GM19372 (cell line): ENCODE results near the gene COX19.
"Not testable (repeated sequence)": the region's sequence is repeated elsewhere in the genome, so short reads cannot be mapped to it uniquely, and the experiment has no call there.

Source experiments
- ATAC-seq: cut with Tn5 transposase; IDR thresholded peaks from one replicate; pipeline ENCODE4 v1.9.1; 2021; ENCODE audit warnings: mild to moderate bottlenecking, low read depth, moderate library complexity; ENCODE audit not compliant: unreplicated experiment

COX19 gene

DNA sequence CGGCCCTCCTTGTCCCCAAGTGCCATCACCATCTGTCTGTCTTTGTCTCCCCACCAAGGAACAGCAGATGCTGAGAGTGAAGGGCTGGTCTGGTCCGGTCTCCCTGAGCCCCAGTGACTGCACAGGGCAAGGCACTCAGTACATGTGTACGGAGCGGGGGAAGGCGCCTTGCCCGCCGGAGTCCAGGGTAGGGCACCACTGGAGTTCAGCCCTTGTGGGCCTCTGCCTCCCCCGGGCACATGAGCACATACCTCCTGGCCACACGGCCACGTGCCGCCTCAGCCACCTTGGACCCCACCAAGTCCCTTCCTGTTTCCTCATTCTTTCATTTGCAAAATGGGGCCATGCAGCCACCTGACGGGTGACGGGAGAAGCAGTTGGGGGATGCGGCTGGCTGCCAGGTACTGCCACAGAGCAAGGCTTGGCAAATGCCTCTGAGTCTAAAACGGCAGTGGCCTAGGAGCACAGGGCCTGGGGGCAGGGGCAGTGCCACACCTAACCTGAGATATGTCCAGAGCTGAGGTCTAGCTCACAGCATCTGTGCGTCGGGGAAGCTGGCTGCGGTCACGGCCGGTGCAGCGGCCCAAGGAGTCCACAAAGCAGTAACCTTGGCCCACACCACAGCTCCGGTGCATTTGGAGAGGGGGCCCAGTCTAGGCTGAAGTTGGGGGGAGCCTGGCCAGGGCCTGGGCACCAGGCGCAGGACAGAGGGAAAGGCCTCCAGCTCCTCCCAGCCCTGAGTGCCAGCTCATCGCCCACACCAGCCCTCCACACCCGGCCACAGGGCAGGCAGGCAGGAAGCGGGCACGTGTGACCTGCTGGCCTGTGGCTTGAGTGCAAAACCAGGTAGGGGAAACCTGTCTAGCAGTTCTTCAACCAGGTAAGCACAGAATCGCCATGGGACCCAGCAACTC is 26.1 kb downstream of the COX19 start:
- ATAC-seq = no peak

DNA sequence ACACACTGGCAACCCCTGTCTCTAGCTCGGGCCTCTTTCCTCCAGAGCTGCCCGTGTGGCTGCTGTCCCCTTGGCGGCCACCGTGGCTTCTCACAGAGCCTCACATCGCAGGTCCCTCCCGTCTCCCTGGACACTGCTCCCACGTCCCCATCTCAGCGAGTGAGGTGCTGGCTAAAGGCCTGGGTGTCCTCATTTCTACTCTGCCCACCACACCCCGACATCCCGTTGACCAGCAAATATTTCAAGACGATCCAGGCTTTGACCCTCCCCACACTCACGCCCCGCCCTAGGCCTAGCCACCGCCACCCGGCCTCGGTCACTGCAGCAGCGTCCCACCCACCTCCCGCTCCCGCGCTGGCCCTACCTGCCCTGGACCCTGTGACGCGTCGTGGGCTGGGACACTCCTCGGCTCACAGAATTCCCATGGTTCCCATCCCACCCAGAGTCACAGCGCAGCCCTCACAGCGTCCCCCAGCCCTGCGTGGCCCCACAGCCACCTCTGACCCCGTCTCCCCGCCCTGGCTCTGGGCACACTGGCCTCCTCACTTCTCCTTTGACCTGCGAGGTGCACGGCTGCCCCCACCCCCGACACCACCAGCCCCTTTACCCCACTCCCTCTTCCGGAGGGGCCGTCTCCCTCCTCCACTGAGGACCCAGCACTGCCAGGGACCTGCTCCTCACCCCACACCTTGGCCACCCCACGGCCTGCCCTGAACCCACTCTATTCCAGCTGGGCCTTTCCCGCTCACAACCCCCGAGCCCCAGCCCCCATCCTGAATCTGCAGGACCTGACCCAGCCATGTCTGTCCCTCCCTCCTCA is 27.7 kb downstream of the COX19 start:
- no peak for ATAC-seq

DNA sequence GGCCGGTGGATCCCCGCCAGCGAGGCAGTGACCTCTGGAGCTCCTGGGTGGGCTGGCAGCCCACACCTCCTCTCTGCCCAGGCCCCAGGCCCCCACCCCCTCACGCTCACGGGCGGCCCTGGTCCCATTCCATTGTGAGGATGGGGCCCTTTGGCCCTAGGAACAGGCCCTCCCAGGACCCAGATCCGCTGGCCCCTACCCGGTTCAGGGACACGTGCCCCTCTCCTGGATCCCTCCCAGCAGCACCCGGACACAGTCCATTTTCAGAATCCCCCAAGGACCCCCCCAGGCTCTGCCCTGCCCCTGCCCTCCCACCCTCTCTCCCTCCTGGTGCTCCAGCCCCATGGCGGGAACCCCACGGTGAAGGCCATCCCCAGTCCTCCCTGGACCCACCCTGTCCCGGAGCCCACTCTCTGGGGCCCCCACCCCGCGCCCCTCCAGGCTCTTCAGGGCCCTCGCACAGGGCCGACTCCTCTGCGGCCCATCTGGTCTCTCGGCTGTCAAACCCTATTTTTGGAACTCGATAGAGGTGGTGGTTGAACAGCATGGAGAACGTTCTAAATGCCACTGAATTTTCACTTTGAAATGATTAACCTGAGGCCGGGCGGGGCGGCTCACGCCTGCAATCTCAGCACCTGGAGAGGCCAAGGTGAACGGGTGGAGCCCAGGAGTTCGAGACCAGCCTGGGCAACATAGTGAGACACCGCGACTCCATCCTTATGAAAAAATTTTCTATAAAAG is 28.9 kb downstream of the COX19 start:
- ATAC-seq = no peak

DNA sequence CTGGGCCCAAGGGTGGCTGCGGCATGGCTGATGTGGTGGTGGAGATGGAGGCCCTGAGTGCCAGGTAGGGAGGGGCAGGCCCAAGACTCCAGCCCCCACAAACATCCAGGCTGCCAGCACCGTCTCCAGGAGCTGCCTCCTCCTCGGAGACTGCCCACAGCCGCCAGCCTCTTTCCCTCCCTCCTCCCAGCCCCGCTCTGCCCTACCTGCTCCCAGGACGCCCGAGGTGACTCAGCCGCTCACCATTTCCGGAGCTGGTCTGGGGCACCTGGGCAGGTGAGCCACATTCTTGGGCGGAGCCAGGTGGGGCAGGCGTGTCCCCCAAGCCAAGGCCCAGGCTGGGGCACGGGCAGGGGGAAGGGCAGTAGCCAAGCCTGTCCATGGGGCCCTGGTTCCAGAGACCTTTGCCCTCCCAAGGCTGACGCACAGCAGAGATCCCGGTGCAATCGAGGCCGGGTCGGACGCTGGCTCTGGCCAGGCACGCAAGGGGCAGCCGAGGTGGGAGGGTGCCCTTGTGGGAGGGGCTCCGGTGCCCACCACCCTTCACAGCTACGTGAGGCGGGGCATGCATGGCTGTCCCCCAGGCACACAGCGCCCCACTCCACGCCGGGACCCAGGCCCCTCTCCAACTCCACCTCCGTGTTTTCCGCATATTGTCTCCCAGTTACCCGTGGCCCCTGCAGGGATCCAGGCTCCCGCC is 29.6 kb downstream of the COX19 start:
- no peak for ATAC-seq

DNA sequence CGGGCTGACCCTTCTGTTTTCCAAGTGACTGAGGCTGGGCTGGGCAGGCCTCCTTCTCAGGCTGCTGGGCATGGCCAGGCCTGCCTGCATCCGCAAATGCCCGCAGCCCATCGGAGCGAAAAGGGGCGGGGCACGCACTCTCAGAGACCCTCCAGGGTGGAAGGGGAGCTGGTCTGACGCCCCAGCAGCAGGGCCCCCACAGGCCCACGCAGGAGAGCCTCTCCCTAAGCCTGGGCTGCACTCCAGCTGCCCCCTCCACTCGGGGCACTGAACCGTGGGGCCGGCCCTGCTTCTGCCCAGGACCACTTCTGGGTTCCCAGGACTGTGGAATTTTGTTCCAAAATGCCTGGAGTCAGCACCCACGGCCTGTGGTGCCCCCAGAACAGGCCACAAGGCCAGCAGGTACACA is 30.2 kb downstream of the COX19 start:
- ATAC-seq = no peak

DNA sequence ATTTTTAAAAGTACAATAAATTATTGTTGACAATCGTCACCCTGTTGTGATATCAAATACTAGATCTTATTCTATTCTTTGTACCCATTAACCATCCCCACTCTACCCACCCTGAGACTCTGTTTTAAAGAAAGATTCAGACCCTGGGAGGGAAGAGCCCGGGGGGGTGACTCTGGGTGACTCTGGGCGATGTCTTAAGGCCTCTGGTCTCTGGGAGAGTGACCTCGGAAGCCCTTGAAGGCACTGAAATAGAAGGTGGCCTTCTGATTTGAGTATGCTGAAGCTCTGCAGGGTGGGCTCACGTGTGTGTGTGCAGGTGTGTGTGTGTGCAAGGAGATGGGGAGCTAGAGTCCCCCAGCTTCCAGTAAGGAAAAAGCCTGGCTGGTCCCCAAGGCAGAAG is 30.6 kb downstream of the COX19 start:
- ATAC-seq = no peak

DNA sequence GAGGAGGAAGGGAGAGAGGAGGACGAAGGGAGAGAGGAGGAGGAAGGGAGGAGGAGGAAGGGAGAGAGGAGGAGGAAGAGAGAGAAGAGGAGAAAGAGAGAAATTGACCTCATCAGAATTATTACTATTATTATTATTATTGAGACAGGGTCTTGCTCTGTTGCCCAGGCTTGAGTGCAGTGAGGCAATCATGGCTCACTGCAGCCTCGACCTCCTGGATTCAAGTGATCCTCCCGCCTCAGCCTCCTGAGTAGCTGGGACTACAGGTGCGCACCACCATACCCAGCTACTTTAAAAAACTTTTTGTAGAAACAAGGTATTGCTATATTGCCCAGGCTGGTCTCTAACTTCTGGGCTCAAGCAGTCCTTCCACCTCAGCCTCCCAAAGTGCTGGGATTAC is 31.6 kb downstream of the COX19 start:
- not testable (repeated sequence) for ATAC-seq

DNA sequence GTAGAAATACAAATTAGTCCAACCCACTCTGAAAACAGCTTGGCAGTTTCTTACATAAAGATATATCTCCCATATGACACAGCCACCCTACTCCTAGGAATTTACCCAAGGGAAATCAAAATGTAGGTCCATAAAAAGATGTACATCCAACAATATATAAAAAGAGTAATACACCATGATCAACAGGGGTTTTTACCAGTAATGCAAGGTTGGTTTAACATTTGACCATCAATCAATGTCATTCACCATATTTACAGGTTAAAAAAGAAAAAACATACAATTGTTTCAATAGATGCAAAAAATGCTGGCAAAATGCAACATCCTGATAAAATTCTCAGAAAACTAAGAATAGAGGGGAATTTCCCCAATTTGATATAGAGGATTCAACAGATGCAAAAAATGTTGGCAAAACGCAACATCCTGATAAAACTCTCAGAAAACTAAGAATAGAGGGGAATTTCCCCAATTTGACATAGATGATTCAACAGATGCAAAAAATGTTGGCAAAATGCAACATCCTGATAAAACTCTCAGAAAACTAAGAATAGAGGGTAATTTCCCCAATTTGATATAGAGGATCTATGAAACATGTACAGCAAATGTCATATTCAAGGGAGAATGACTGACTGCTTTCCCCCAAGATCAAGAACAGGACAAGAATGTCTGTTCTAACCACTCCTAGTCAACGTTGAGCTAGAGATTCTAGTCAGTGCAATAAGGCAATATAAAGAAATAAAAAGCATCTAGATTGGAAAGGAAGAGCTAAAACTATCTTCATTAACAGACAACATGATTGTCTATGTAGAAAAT is 34.5 kb downstream of the COX19 start:
- ATAC-seq = no peak

DNA sequence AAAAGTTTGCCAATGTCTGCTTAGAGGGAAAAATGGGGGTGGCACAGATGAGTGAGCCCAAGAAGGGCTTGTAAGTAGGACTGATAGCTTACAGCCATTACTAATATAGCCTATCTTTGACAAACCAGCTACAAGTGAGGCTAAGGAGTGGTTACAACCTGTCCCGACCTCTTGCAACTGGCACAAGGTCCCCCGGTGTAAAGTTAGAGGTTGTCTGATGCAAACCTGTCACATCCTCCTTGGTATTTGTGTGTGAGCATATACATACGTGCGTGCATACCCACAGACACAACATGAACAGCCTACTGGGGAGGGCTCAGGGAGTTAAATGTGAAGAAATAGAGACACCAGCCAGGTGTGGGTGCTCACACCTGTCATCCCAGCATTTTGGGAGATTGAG is 35.5 kb downstream of the COX19 start:
- ATAC-seq = no peak

DNA sequence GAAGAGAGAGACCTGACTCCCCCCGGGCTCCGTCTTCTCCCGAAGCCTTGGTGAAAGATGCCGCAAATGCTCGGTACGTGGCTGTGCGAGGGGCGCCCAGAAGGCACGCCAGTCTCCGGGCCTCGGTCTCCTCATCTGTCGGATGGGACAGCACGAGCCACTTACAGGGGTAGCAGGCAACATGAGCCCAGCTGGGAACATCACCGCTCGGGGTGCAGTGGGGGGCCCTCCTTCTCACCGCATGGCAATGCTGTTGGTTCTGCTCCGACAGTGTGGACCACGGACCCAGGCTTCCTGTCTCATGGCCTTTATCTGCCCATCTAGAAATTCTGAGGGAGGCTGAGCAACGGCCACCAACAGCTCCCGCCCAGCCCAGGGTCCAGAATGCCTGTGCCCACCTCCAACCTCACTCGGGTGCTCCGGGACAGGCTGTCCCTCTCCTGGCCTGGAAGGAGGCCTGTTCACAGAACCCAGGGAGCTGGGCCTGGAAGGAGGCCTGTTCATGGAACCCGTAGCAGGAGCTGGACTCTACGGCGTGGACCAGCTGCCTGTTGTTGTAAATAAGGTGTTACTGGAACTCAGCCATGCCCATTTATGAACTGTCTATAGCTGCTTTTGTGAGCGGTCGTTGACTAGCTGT is 36.7 kb downstream of the COX19 start:
- ATAC-seq = no peak

DNA sequence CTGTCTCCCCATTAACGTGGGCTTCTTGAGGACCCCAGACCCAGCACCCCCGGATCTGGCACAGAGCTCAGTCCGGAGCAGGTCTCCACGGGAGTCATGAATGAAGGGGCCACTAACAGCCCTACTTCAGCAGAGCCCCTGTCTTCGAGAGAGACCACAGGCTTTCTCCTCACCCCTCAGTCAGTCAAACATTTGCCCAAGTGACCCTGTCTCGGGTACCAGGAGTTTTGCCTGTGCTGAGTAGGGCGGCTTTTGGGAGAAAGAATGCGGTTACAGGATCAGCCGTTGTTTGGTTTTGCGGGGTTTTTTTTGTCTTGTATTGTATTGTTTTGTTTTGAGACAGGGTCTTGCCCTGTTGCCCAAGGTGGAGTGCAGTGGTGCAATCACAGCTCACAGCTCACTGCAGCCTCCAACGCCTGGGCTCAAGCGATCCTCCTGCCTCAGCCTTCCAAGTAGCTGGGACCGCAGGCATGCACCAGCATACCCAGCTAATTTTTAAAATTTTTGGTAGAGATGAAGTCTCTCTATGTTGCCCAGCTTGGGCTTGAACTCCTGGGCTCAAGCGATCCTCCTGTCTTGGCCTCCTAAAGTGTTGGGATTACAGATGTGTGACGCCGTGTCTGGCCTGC is 37.4 kb downstream of the COX19 start:
- ATAC-seq = no peak

DNA sequence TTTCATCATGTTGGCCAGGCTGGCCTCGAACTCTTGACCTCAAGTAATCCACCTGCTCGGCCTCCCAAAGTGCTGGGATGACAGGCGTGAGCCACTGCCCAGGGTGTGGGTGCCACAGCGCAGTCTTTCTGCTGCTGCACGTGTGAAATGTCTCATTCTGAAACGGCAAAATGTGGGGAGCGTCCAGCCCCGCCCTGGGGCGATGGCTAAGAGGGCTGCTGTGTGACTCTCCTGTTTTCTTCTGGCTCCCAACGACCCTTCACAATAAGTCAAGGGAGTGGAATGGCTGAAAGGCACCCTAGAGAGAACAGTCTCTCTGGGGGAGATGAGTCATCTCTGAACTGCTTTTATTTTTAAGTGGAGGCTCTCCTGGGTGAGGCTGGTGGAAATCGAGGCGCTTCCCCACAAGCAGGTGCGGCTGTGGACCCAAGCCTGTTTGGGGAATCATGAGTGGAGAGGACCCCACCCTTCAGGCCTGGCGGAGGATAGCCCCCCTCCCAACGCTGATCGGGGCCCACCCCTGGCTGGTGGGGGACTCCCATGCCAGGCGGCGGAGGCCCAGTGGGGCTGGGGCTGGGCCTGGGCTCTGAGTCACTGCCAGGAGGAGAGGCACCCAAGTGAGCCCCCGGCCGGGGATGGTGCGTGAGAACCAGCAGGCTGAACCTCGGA is 38.8 kb downstream of the COX19 start:
- peak; percentile 69 for ATAC-seq

DNA sequence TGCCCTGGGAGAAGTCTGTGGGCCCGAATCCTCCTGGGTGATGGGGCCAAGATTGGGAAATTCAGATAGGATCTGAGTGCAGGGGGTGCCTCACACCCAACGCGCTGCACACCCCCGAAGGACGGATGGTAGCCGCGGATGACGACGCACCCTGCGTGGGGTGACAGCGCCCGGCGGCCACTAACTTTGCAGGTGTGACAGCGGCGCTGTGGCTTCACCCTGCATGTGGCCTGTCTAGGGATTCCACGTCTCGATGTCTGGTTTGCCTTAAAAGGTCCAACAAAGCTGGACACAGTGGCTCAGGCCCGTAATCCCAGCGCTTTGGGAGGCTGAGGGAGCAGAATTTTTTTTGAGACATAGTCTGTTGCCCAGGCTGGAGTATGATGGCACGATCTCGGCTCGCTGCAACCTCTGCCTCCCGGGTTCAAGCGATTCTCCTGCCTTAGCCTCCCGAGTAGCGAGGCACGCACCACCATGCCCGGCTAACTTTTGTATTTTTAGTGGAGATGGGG is 39.4 kb downstream of the COX19 start:
- no peak for ATAC-seq

DNA sequence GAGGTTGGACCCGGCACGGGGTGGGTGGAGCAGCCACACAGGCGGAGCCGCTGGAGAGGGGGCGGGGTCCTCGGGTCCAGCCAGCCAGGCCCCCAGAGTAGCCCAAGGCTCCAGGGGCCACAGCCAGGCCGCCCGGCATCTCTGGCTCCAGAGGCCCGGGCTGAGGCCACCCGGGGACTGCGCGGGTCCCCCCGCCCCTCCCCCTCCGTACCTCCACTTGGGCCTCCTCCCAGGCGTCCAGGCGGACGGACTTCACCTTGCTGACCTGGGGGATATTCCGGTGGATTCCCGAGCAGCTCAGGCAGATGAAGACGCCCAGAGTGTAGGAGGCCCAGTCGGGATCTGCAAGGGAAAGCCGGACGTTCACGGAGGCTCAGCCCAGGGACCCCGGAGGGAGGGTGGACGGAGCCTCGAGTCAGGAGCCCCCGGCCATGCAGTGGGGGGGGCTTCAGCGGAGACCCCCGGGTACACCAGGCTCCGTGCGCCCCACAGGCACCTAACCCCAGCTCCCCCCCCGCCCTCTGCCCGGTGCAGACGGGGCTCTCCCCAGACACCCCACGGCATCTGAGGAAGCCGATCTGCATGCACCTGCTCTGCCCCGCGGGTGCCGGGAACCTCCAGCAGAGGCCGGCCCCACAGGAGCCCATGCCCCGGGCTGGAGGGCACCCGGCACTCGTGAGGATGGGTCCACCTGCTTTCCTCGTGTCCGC is 40.0 kb downstream of the COX19 start:
- no peak for ATAC-seq

DNA sequence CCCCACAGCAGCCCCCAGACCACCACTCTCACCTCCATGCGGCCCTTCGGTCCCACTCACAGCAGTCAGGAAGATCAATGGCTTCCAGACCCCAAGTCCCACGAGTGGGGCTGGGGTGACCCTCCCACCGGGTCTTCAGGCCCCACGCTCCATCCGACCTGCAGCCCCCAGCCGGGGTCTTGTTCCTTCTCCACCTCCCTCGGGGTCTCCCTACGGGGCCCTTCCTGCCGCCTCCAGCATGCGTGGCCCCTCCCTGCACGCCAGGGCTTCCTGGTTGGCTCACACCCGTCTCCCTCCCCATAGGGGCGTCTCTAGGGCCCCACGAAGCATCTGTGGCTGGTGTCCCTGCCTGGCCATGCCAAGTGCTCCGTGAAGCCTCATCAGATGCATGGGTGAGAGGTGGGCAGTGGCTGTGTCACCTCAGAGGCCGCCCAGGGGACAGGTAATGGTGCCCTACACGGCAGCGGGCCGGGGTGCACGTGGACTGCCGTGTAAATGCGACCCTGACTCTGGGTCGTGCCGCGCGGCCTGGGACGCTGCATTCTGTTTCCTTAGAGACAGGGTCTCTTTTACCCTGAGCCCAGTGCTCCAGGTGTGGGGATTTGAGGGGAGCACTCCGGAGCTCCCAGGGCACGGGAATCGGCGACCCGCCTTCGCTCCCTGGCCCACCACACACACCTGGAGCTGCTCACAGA is 40.7 kb downstream of the COX19 start:
- no peak for ATAC-seq

DNA sequence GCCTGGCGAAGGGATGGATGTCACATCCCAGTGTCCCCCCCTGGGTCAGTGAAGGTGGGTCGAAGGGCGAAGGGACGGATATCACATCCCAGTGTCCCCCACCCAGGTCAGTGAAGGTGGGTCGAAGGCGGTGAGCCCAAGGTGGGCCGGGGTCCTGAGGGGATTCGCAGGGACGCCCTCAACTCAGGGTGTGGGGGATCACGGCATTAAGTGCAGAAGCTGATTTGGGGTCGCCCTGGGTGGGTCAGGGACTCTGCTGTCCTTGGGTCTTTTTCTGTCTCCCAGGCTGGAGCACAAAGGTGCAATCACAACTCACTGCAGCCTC is 42.7 kb downstream of the COX19 start:
- no peak for ATAC-seq
